ENCODE results near the gene NPM1.
"Not testable (repeated sequence)": the region's sequence is repeated elsewhere in the genome, so short reads cannot be mapped to it uniquely, and the experiment has no call there.

The NPM1 gene

GRCh38 chr5:171387345-171387969 lies at the start of gene NPM1:
Gene NPM1, plus strand, starts transcription at chr5:171387849. Its CDS starts 100 bp downstream, at chr5:171387949.
- H3K36me3 Mint-ChIP-seq (ENCODE audit: low read depth), result peaks cover 45% of the 10 kb centered on the region
- H3K4me3 Mint-ChIP-seq, result peak within 1 kb of the TSS; percentile 95
- no peaks in the 10 kb centered on the region for H3K27me3 Mint-ChIP-seq
- H3K9me3 Mint-ChIP-seq, result no peaks in the 10 kb centered on the region
- H3K4me1 Mint-ChIP-seq (ENCODE audit: low read depth), result peaks cover 32% of the 10 kb centered on the region
- intact Hi-C loops (cut with micrococcal nuclease), result no loop called here
- H3K27ac Mint-ChIP-seq, result peak within 1 kb of the TSS; percentile 94

GRCh38 chr5:171340042-171340441 lies 47.6 kb upstream of the NPM1 start:
- no peak overlapping the region for H3K27ac Mint-ChIP-seq
- H3K4me1 Mint-ChIP-seq (ENCODE audit: low read depth), result peaks cover 6% of the 10 kb centered on the region
- H3K9me3 Mint-ChIP-seq, result no peaks in the 10 kb centered on the region
- peaks cover 46% of the 10 kb centered on the region for H3K27me3 Mint-ChIP-seq
- no peaks in the 10 kb centered on the region for H3K36me3 Mint-ChIP-seq (ENCODE audit: low read depth)
- intact Hi-C loops (cut with micrococcal nuclease), result loop anchor here (5.0 to 10.0 kb wide), 3 partner anchors 355 to 703 kb away; no protein-coding TSS in a partner anchor
- no peak overlapping the region for H3K4me3 Mint-ChIP-seq

- Mint-ChIP-seq H3K4me1 (ENCODE audit: low read depth) (peaks cover 6% of the 10 kb centered on the region), H3K9me3 (no peaks in the 10 kb centered on the region), H3K4me3 (no peak overlapping the region), H3K27me3 (peaks cover 43% of the 10 kb centered on the region), H3K27ac (no peak overlapping the region), H3K36me3 (ENCODE audit: low read depth) (no peaks in the 10 kb centered on the region)
- intact Hi-C loops (cut with micrococcal nuclease), result loop anchor here (5.0 to 10.0 kb wide), 3 partner anchors 356 to 703 kb away; no protein-coding TSS in a partner anchor
These were observed 47.2 kb upstream of the NPM1 start for GRCh38 chr5:171340491-171340890.

GRCh38 chr5:171342362-171343111 lies 45.1 kb upstream of the NPM1 start:
- H3K9me3 Mint-ChIP-seq, result no peaks in the 10 kb centered on the region
- H3K27ac Mint-ChIP-seq, result no peak overlapping the region
- H3K4me3 Mint-ChIP-seq, result no peak overlapping the region
- H3K36me3 Mint-ChIP-seq (ENCODE audit: low read depth), result no peaks in the 10 kb centered on the region
- intact Hi-C loops (cut with micrococcal nuclease), result loop anchor here (1.0 to 10.0 kb wide), 5 partner anchors 69 to 705 kb away; no protein-coding TSS in a partner anchor
- H3K27me3 Mint-ChIP-seq, result peaks cover 24% of the 10 kb centered on the region
- H3K4me1 Mint-ChIP-seq (ENCODE audit: low read depth), result no peaks in the 10 kb centered on the region

- no peaks in the 10 kb centered on the region for H3K36me3 Mint-ChIP-seq (ENCODE audit: low read depth)
- intact Hi-C loops (cut with micrococcal nuclease), result loop anchor here (5.0 to 10.0 kb wide), 3 partner anchors 360 to 708 kb away; no protein-coding TSS in a partner anchor
- no peaks in the 10 kb centered on the region for H3K9me3 Mint-ChIP-seq
- no peak overlapping the region for H3K4me3 Mint-ChIP-seq
- H3K27ac Mint-ChIP-seq, result no peak overlapping the region
- H3K27me3 Mint-ChIP-seq, result peaks cover 14% of the 10 kb centered on the region
- no peaks in the 10 kb centered on the region for H3K4me1 Mint-ChIP-seq (ENCODE audit: low read depth)
These were observed 42.6 kb upstream of the NPM1 start for GRCh38 chr5:171344936-171345608.

- Mint-ChIP-seq H3K4me3 (no peak overlapping the region), H3K36me3 (ENCODE audit: low read depth) (no peaks in the 10 kb centered on the region), H3K4me1 (ENCODE audit: low read depth) (no peaks in the 10 kb centered on the region), H3K27ac (no peak overlapping the region), H3K9me3 (no peaks in the 10 kb centered on the region), H3K27me3 (peaks cover 5% of the 10 kb centered on the region)
- intact Hi-C loops (cut with micrococcal nuclease), result no loop called here
These were observed 36.0 kb upstream of the NPM1 start for GRCh38 chr5:171351536-171352073.

- no peaks in the 10 kb centered on the region for H3K9me3 Mint-ChIP-seq
- H3K36me3 Mint-ChIP-seq (ENCODE audit: low read depth), result no peaks in the 10 kb centered on the region
- no peak overlapping the region for H3K27ac Mint-ChIP-seq
- H3K4me1 Mint-ChIP-seq (ENCODE audit: low read depth), result no peaks in the 10 kb centered on the region
- intact Hi-C loops (cut with micrococcal nuclease), result no loop called here
- H3K4me3 Mint-ChIP-seq, result no peak overlapping the region
- H3K27me3 Mint-ChIP-seq, result peaks cover 4% of the 10 kb centered on the region
These were observed 32.3 kb upstream of the NPM1 start for GRCh38 chr5:171355302-171355724.

GRCh38 chr5:171357843-171358242 lies 29.8 kb upstream of the NPM1 start:
- peaks cover 2% of the 10 kb centered on the region for H3K27me3 Mint-ChIP-seq
- H3K4me1 Mint-ChIP-seq (ENCODE audit: low read depth), result no peaks in the 10 kb centered on the region
- no peaks in the 10 kb centered on the region for H3K36me3 Mint-ChIP-seq (ENCODE audit: low read depth)
- no peaks in the 10 kb centered on the region for H3K9me3 Mint-ChIP-seq
- H3K4me3 Mint-ChIP-seq, result no peak overlapping the region
- H3K27ac Mint-ChIP-seq, result no peak overlapping the region
- intact Hi-C loops (cut with micrococcal nuclease), result no loop called here

GRCh38 chr5:171361151-171361550 lies 26.5 kb upstream of the NPM1 start:
- intact Hi-C loops (cut with micrococcal nuclease); H3K9me3 Mint-ChIP-seq; H3K4me3 Mint-ChIP-seq; H3K27ac Mint-ChIP-seq; H3K36me3 Mint-ChIP-seq (ENCODE audit: low read depth): not testable (repeated sequence)
- H3K4me1 Mint-ChIP-seq (ENCODE audit: low read depth), result peaks cover 12% of the 10 kb centered on the region
- peaks cover 12% of the 10 kb centered on the region for H3K27me3 Mint-ChIP-seq

GRCh38 chr5:171363249-171363648 lies 24.4 kb upstream of the NPM1 start:
- H3K9me3 Mint-ChIP-seq; H3K4me3 Mint-ChIP-seq; H3K36me3 Mint-ChIP-seq (ENCODE audit: low read depth); H3K27ac Mint-ChIP-seq; intact Hi-C loops (cut with micrococcal nuclease): not testable (repeated sequence)
- peaks cover 20% of the 10 kb centered on the region for H3K4me1 Mint-ChIP-seq (ENCODE audit: low read depth)
- peaks cover 23% of the 10 kb centered on the region for H3K27me3 Mint-ChIP-seq

- H3K36me3 Mint-ChIP-seq (ENCODE audit: low read depth), result no peaks in the 10 kb centered on the region
- no peaks in the 10 kb centered on the region for H3K9me3 Mint-ChIP-seq
- peaks cover 23% of the 10 kb centered on the region for H3K27me3 Mint-ChIP-seq
- H3K4me1 Mint-ChIP-seq (ENCODE audit: low read depth), result peaks cover 20% of the 10 kb centered on the region
- intact Hi-C loops (cut with micrococcal nuclease), result no loop called here
- no peak overlapping the region for H3K27ac Mint-ChIP-seq
- no peak overlapping the region for H3K4me3 Mint-ChIP-seq
These were observed 23.8 kb upstream of the NPM1 start for GRCh38 chr5:171363846-171364245.

- Mint-ChIP-seq H3K4me3 (no peak overlapping the region), H3K27ac (no peak overlapping the region), H3K4me1 (ENCODE audit: low read depth) (peaks cover 20% of the 10 kb centered on the region), H3K36me3 (ENCODE audit: low read depth) (no peaks in the 10 kb centered on the region), H3K9me3 (no peaks in the 10 kb centered on the region), H3K27me3 (peaks cover 21% of the 10 kb centered on the region)
- intact Hi-C loops (cut with micrococcal nuclease), result no loop called here
These were observed 22.3 kb upstream of the NPM1 start for GRCh38 chr5:171365351-171365750.

- Mint-ChIP-seq H3K9me3 (no peaks in the 10 kb centered on the region), H3K4me3 (no peak overlapping the region), H3K27me3 (peaks cover 28% of the 10 kb centered on the region), H3K4me1 (ENCODE audit: low read depth) (peaks cover 20% of the 10 kb centered on the region), H3K27ac (no peak overlapping the region), H3K36me3 (ENCODE audit: low read depth) (no peaks in the 10 kb centered on the region)
- intact Hi-C loops (cut with micrococcal nuclease), result no loop called here
These were observed 21.0 kb upstream of the NPM1 start for GRCh38 chr5:171366645-171367044.
